Lung (tissue), 12 donors: ENCODE results near the gene RAB11FIP3. TPM values are rescaled to one million over a fixed set of nuclear protein-coding genes. Genes with fewer than 3 reads are reported as not detected.
A peak's percentile ranks its signal among the peaks of the same experiment; 100 is the strongest.

ENCODE experiments used
- ATAC-seq: fragments of 200-7000 bp; cut with Tn5 transposase; one replicate; pipeline ENCODE4 v1.9.1; 2020; ENCODE audit warnings: moderate number of reproducible peaks; ENCODE audit not compliant: insufficient read depth, low FRiP score
- DNase-seq, 3 donors: peaks; one replicate each; pipeline ENCODE4 v3.0.0-alpha.2; 2013 to 2017
- H3K27ac ChIP-seq, 2 donors: one replicate each; pipeline ENCODE4 v1.5.1; 2013; ENCODE audit warnings: mild to moderate bottlenecking in 2 of 2, moderate library complexity in 2 of 2, control low read depth in 1 of 2, inconsistent platforms in 1 of 2, low read depth in 1 of 2, low read length in 1 of 2
- H3K27me3 ChIP-seq, 3 donors: one replicate each; pipeline ENCODE4 v1.5.1; 2013; ENCODE audit warnings: low read length in 2 of 3; ENCODE audit not compliant: control insufficient read depth in 3 of 3, insufficient read depth in 3 of 3
- H3K36me3 ChIP-seq, 4 donors: one replicate each; pipeline ENCODE4 v1.5.1; 2013; ENCODE audit warnings: low read length in 4 of 4, mild to moderate bottlenecking in 1 of 4, moderate library complexity in 1 of 4; ENCODE audit not compliant: control insufficient read depth in 4 of 4, insufficient read depth in 4 of 4
- H3K4me1 ChIP-seq, 5 donors: one replicate each; pipeline ENCODE4 v1.5.1; 2013; ENCODE audit warnings: low read length in 5 of 5, mild to moderate bottlenecking in 2 of 5, moderate library complexity in 1 of 5; ENCODE audit not compliant: control insufficient read depth in 5 of 5, insufficient read depth in 5 of 5
- H3K4me3 ChIP-seq: one replicate; pipeline ENCODE4 v1.5.1; 2013; ENCODE audit warnings: mild to moderate bottlenecking, control low read depth, moderate library complexity
- H3K9ac ChIP-seq, 2 donors: one replicate each; pipeline ENCODE4 v1.5.1; 2013; ENCODE audit warnings: low read length in 2 of 2, control low read depth in 1 of 2; ENCODE audit not compliant: insufficient read depth in 1 of 2
- H3K9me3 ChIP-seq, 4 donors: one replicate each; pipeline ENCODE4 v1.5.1; 2013; ENCODE audit warnings: low read length in 3 of 4, mild to moderate bottlenecking in 1 of 4, moderate library complexity in 1 of 4; ENCODE audit not compliant: control insufficient read depth in 4 of 4, insufficient read depth in 3 of 4
- WGBS, 2 donors: extraction: QIAGEN DNeasy Blood & Tissue Kit; methylation state at CpG; one replicate each; pipeline ENCODE4 v1.1.7; 2013; 5-methylcytosine and 5-hydroxymethylcytosine counted together
- polyA plus RNA-seq, 2 donors: library from polyadenylated mRNA; stranded (reverse); fragments of 200-250 nt; gene quantifications; one replicate each; pipeline ENCODE4 v1.2.1, GENCODE V29; 2013
- total RNA-seq, 2 donors: library from RNA; depleted of rRNA in 1 of 2; stranded (reverse); fragments of >200 nt in 1 of 2; gene quantifications; one replicate each; pipeline ENCODE4 v1.2.1, GENCODE V29; 2014 to 2021
- TF ChIP-seq, protein P1 (sequence below): IDR thresholded peaks from 2 replicates; pipeline ENCODE4 v1.5.1; 2012; ENCODE audit warnings: mild to moderate bottlenecking; ENCODE audit errors: control extremely low read depth, extremely low read depth
- donor health status: control.
- donor health status: control.
- donor health status: Bipolar disorder and iron deficiency.
- donor health status: healthy.
- donor health status: DM: yes; HTN: yes; CAD: no.

RAB11FIP3 gene
- total and polyA plus RNA-seq, 4 donors, result 20.7 to 38.3 (median 21.5) TPM

DNA sequence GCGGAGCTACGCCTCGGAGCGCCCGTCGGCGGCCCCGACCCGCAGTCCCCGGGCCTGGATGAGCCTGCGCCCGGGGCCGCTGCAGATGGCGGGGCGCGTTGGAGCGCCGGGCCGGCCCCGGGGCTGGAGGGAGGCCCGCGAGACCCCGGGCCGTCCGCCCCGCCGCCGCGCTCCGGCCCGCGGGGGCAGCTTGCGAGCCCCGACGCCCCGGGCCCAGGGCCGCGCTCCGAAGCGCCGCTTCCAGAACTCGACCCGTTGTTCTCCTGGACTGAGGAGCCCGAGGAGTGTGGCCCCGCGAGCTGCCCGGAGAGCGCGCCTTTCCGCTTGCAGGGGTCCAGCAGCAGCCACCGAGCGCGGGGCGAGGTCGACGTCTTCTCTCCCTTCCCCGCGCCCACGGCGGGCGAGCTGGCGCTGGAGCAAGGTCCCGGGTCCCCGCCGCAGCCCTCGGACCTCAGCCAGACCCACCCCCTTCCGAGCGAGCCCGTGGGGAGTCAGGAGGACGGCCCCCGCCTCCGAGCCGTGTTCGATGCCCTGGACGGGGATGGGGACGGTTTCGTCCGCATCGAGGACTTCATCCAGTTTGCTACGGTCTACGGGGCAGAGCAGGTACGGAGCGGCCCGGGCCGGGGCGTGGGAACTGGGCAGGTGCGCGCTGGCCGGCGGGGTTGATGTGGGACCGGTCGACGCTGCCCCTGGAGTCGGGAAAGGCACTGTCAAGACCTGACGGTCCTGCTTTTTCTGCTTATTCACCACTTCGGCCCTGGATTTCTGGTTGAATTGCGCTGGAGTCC, 861 bp downstream of the RAB11FIP3 start:
- Histone ChIP-seq H3K4me1 (peaks cover 5 to 21% (median 7%) of the 10 kb centered on the region in 5 donors), H3K4me3 (peak overlapping the region; percentile 73), H3K9me3 (no peaks in the 10 kb centered on the region), H3K27ac (peak overlapping the region in 1 of 2 donors; percentile 95), H3K9ac (peak overlapping the region; percentile 55 to 62), H3K27me3 (peaks cover 0 to 6% (median 0%) of the 10 kb centered on the region in 3 donors), H3K36me3 (peaks cover 0 to 6% (median 0%) of the 10 kb centered on the region in 4 donors)
- ATAC-seq (no peak), DNase-seq (peak in 2 of 3 donors; percentile 2 to 13)
- 0 to 1% methylated on average over 77 to 97 of the region's 97 CpGs for WGBS, 2 donors
- TF ChIP-seq, protein P1, sequence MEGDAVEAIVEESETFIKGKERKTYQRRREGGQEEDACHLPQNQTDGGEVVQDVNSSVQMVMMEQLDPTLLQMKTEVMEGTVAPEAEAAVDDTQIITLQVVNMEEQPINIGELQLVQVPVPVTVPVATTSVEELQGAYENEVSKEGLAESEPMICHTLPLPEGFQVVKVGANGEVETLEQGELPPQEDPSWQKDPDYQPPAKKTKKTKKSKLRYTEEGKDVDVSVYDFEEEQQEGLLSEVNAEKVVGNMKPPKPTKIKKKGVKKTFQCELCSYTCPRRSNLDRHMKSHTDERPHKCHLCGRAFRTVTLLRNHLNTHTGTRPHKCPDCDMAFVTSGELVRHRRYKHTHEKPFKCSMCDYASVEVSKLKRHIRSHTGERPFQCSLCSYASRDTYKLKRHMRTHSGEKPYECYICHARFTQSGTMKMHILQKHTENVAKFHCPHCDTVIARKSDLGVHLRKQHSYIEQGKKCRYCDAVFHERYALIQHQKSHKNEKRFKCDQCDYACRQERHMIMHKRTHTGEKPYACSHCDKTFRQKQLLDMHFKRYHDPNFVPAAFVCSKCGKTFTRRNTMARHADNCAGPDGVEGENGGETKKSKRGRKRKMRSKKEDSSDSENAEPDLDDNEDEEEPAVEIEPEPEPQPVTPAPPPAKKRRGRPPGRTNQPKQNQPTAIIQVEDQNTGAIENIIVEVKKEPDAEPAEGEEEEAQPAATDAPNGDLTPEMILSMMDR, result no peak

DNA sequence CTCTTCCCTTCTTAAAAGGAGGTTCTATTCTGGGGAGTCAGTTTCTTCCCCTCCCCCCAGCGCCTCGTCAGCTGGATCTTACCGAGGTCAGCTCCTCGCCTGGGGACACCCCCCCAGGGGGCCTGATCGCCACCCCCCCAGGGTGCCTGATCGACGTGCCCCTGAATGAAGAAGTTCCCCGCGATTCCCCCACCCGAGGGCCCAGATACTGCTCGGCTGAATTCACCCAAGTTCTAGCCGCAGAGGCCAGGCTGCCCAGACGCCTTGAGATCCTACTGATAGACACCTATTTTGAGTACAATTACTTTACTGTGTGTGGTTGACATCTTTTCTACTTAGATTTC, 1.4 kb downstream of the RAB11FIP3 start:
- Histone ChIP-seq H3K36me3 (peaks cover 0 to 6% (median 0%) of the 10 kb centered on the region in 4 donors), H3K9me3 (no peaks in the 10 kb centered on the region), H3K4me1 (peaks cover 5 to 21% (median 7%) of the 10 kb centered on the region in 5 donors), H3K9ac (peak overlapping the region; percentile 55 to 62), H3K27me3 (peaks cover 0 to 6% (median 0%) of the 10 kb centered on the region in 3 donors), H3K27ac (no peak overlapping the region), H3K4me3 (peak overlapping the region; percentile 73)
- TF ChIP-seq, protein P1, result no peak
- ATAC-seq, result no peak
- WGBS, 2 donors, result 9 to 17% methylated on average over 13 of the region's 13 CpGs
- no peak for DNase-seq

DNA sequence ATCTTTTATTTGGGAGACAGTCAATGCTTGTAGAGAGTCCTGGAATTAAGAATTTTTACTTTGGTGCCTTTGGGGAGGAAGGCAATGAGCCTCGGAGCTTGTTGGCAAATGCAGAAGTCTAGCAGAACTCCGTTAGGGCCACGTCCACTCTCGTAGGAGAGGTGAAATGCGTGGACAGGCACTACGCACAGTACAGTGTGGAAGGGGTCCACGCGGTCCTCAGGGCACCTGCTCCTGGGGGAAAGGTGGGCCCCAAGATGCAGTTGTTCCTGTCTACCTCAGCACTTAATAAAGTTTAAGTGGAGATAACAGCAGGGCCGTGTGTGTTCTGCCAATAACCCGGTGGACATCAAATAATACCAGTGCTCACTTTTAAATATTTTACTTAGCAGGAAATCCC, 1.8 kb downstream of the RAB11FIP3 start:
- DNase-seq (no peak), ATAC-seq (no peak)
- Histone ChIP-seq H3K27me3 (peaks cover 0 to 6% (median 0%) of the 10 kb centered on the region in 3 donors), H3K4me3 (no peak overlapping the region), H3K36me3 (peaks cover 0 to 6% (median 0%) of the 10 kb centered on the region in 4 donors), H3K4me1 (peaks cover 5 to 21% (median 7%) of the 10 kb centered on the region in 5 donors), H3K9me3 (no peaks in the 10 kb centered on the region), H3K9ac (peak overlapping the region in 1 of 2 donors; percentile 55), H3K27ac (no peak overlapping the region)
- TF ChIP-seq, protein P1, result no peak
- 52% methylated on average over 10 of the region's 10 CpGs for WGBS, 2 donors
